HepG2 (cell line): ENCODE measurements around the gene CDC14B. TPM values are rescaled to one million over a fixed set of nuclear protein-coding genes. Genes with fewer than 3 reads are reported as not detected.

Experiments used
- AKAP8 ChIP-seq: sonication (generic); formaldehyde crosslinking; IDR thresholded peaks from 2 replicates; pipeline ENCODE4 v1.5.1; 2020; ENCODE audit warnings: mild to moderate bottlenecking, missing genetic modification reagents
- ARNTL ChIP-seq: sonication (generic); formaldehyde crosslinking; IDR thresholded peaks from 2 replicates; pipeline ENCODE4 v1.4.0; 2020; ENCODE audit warnings: mild to moderate bottlenecking, missing genetic modification reagents
- ATRX ChIP-seq: sonication (generic); formaldehyde crosslinking; IDR thresholded peaks from 2 replicates; pipeline ENCODE4 v1.4.0; 2020; ENCODE audit warnings: missing genetic modification reagents, borderline replicate concordance
- CREB1 ChIP-seq, 2 experiments: fragments of 450-650 bp in 1 of 2; IDR thresholded peaks; 2 replicates each; pipeline ENCODE4 v1.6.1; 2016 to 2017; ENCODE audit warnings: control low read depth in 1 of 2, mild to moderate bottlenecking in 1 of 2, missing compliant biosample characterization in 1 of 2, missing genetic modification characterization in 1 of 2
- E2F1 ChIP-seq: sonication (generic); formaldehyde crosslinking; IDR thresholded peaks from 2 replicates; pipeline ENCODE4 v1.5.0; 2020; ENCODE audit warnings: missing genetic modification reagents
- HES4 ChIP-seq: sonication (generic); formaldehyde crosslinking; IDR thresholded peaks from 2 replicates; pipeline ENCODE4 v1.9.0; 2021; ENCODE audit warnings: mild to moderate bottlenecking, missing genetic modification reagents, borderline replicate concordance
- HNRNPL ChIP-seq: fragments of 200-400 bp; formaldehyde crosslinking; IDR thresholded peaks from 2 replicates; pipeline ENCODE4 v1.6.1; 2017; ENCODE audit warnings: mild to moderate bottlenecking, low read depth, low read length
- HOXD1 ChIP-seq: sonication (generic); formaldehyde crosslinking; IDR thresholded peaks from 2 replicates; pipeline ENCODE4 v1.5.0; 2020; ENCODE audit warnings: missing genetic modification reagents
- KLF12 ChIP-seq: sonication (generic); formaldehyde crosslinking; IDR thresholded peaks from 2 replicates; pipeline ENCODE4 v1.4.0; 2020; ENCODE audit warnings: missing genetic modification reagents, borderline replicate concordance
- PHF21A ChIP-seq: sonication (generic); formaldehyde crosslinking; IDR thresholded peaks from 2 replicates; pipeline ENCODE4 v1.5.0; 2020; ENCODE audit warnings: mild to moderate bottlenecking, missing genetic modification reagents
- REST ChIP-seq, 2 experiments: IDR thresholded peaks; 2 replicates each; pipeline ENCODE4 v1.6.1; 2011 to 2012; ENCODE audit warnings: low read length in 2 of 2, borderline replicate concordance in 1 of 2, low read depth in 1 of 2, mild to moderate bottlenecking in 1 of 2, moderate library complexity in 1 of 2
- SOX6 ChIP-seq, 2 experiments: fragments of 450-650 bp in 1 of 2; sonication (generic) in 1 of 2; formaldehyde crosslinking in 1 of 2; IDR thresholded peaks; 2 replicates each; pipeline versions ENCODE4 v1.4.0 to v1.6.1; 2017 to 2020; ENCODE audit warnings: antibody characterized with exemption in 1 of 2, mild to moderate bottlenecking in 1 of 2, missing genetic modification reagents in 1 of 2
- SRY ChIP-seq: sonication (generic); formaldehyde crosslinking; IDR thresholded peaks from 2 replicates; pipeline ENCODE4 v1.8.0; 2022; ENCODE audit warnings: mild to moderate bottlenecking, missing genetic modification reagents
- TCF12 ChIP-seq, 2 experiments: fragments of 450-650 bp in 1 of 2; sonication (generic) in 1 of 2; formaldehyde crosslinking in 1 of 2; IDR thresholded peaks; 2 replicates each; pipeline versions ENCODE4 v1.6.1 to v1.8.0; 2017 to 2022; ENCODE audit warnings: antibody characterized with exemption in 1 of 2, mild to moderate bottlenecking in 1 of 2, missing genetic modification reagents in 1 of 2, moderate library complexity in 1 of 2
- ZKSCAN1 ChIP-seq: fragments of 150-350 bp; IDR thresholded peaks from 2 replicates; pipeline ENCODE4 v1.6.1; 2014; ENCODE audit warnings: low read length
- ZMAT5 ChIP-seq: sonication (generic); formaldehyde crosslinking; IDR thresholded peaks from 2 replicates; pipeline ENCODE4 v1.5.0; 2020; ENCODE audit warnings: mild to moderate bottlenecking, low read depth, missing genetic modification reagents, borderline replicate concordance
- ZNF274 ChIP-seq: sonication (generic); formaldehyde crosslinking; IDR thresholded peaks from 2 replicates; pipeline ENCODE4 v1.5.1; 2020; ENCODE audit warnings: mild to moderate bottlenecking, missing genetic modification reagents
- ZNF512B ChIP-seq: sonication (generic); formaldehyde crosslinking; IDR thresholded peaks from 2 replicates; pipeline ENCODE4 v1.5.1; 2020; ENCODE audit warnings: missing genetic modification reagents, mild to moderate bottlenecking, borderline replicate concordance
- ZNF746 ChIP-seq: sonication (generic); formaldehyde crosslinking; IDR thresholded peaks from 2 replicates; pipeline ENCODE4 v1.8.0; 2022; ENCODE audit warnings: mild to moderate bottlenecking, missing genetic modification reagents
- ZNF768 ChIP-seq: sonication (generic); formaldehyde crosslinking; IDR thresholded peaks from 2 replicates; pipeline ENCODE4 v1.4.0; 2020; ENCODE audit warnings: missing genetic modification reagents
- ZNF776 ChIP-seq: sonication (generic); formaldehyde crosslinking; IDR thresholded peaks from 2 replicates; pipeline ENCODE4 v1.4.0; 2020; ENCODE audit warnings: mild to moderate bottlenecking, missing genetic modification reagents
- polyA plus RNA-seq, 8 experiments: library from polyadenylated mRNA; depleted of rRNA in 3 of 8; stranded (reverse) in 7 of 8; unstranded in 1 of 8; fragments of >200 nt; fragmentation: Illumina TruSeq in 4 of 8; extraction: Trizol in 4 of 8; gene quantifications; 2 replicates each; pipeline versions ENCODE4 v1.2.1 to v1.2.3, GENCODE V29; 2011 to 2016; ENCODE audit warnings: low read depth in 4 of 8, missing spikeins in 1 of 8, mixed read lengths in 1 of 8; ENCODE audit not compliant: insufficient read depth in 1 of 8
- total RNA-seq, 5 experiments: library from RNA; depleted of rRNA; stranded (reverse); fragments of >200 nt; fragmentation: Illumina TruSeq; extraction: Trizol; gene quantifications; 2 replicates each; pipeline ENCODE4 v1.2.3, GENCODE V29; 2016; ENCODE audit warnings: low read depth in 1 of 5

Gene CDC14B
- total and polyA plus RNA-seq, 2 of the 13 experiments (the other 11 are each of a cell fraction or from before 2014, with no cell fraction given) = 25.8 to 33.3 TPM

- TF ChIP-seq REST (IDR thresholded peaks at IDR 0.05; ENCODE audit: borderline replicate concordance in 1 of 2, low read depth in 1 of 2, low read length in 2 of 2) = no peak
- TF ChIP-seq ZNF512B (CRISPR knock-in tag) = no peak
- 0 out of 2 replicates have a peak, but pooled peaks have one; percentile 34 for TF ChIP-seq HNRNPL
- TF ChIP-seq CREB1 (IDR thresholded peaks at IDR 0.05) = peak; percentile 100
- TF ChIP-seq CREB1 (CRISPR knock-in tag; IDR thresholded peaks at IDR 0.05) = peak; percentile 95
- TF ChIP-seq ZNF274 (CRISPR knock-in tag) = 0 out of 2 replicates have a peak, but pooled peaks have one; percentile 15
- no peak for TF ChIP-seq KLF12 (CRISPR knock-in tag)
- no peak for TF ChIP-seq SOX6 (IDR thresholded peaks at IDR 0.05)
- 0 out of 2 replicates have a peak, but pooled peaks have one; percentile 38 for TF ChIP-seq SOX6 (CRISPR knock-in tag; IDR thresholded peaks at IDR 0.05)
- TF ChIP-seq ZNF776 (CRISPR knock-in tag) = no peak
- TF ChIP-seq HOXD1 (CRISPR knock-in tag) = no peak
- no peak for TF ChIP-seq ZMAT5 (CRISPR knock-in tag)
- no peak for TF ChIP-seq ZNF746 (CRISPR knock-in tag)
- TF ChIP-seq PHF21A (CRISPR knock-in tag) = peak; percentile 44; the same call in 1 of the 2 replicates
- TF ChIP-seq E2F1 (CRISPR knock-in tag) = 0 out of 2 replicates have a peak, but pooled peaks have one; percentile 9
- TF ChIP-seq SRY (CRISPR knock-in tag) = no peak
- TF ChIP-seq TCF12 (IDR thresholded peaks at IDR 0.05) = no peak
- no peak for TF ChIP-seq TCF12 (CRISPR knock-in tag; IDR thresholded peaks at IDR 0.05)
- no peak for TF ChIP-seq ATRX (CRISPR knock-in tag)
- TF ChIP-seq ARNTL (CRISPR knock-in tag) = no peak
- no peak for TF ChIP-seq AKAP8 (CRISPR knock-in tag)
- TF ChIP-seq HES4 (CRISPR knock-in tag) = no peak; the same call in 1 of the 2 replicates
- TF ChIP-seq ZNF768 (CRISPR knock-in tag) = no peak
- TF ChIP-seq ZKSCAN1 = no peak
These were observed at the start of gene CDC14B (continued) for GRCh38 chr9:96619491-96620180.
